K562 (cell line): ENCODE data around the gene MED28. TPM values are rescaled to one million over a fixed set of nuclear protein-coding genes. Genes with fewer than 3 reads are reported as not detected.

Experiments used
- ATAC-seq: fragments of 200-7000 bp; cut with Tn5 transposase; 3 replicates; pipeline ENCODE4 v1.9.1; 2020; ENCODE audit warnings: moderate library complexity
- BruUV-seq: library from RNA; stranded (reverse); fragments of 400-500 nt; replicated peaks from 2 replicates; lab custom pipeline; 2021; lab: Mats Ljungman, UMichigan
- CTCF ChIA-PET: fragments of 300-600 bp; formaldehyde crosslinking; extraction: SDS; loops from one replicate; lab custom pipeline; 2021; ENCODE audit warnings: low intra/inter-chr PET ratio; lab: Yijun Ruan, JAX
- POLR2A ChIA-PET: fragments of 300-600, 350-650 bp; sonication (Branson Sonifier 250); formaldehyde crosslinking; extraction: SDS; loops from one replicate; lab custom pipeline; 2021; ENCODE audit warnings: antibody characterized with exemption, inconsistent platforms; lab: Yijun Ruan, JAX
- DNase-seq, 4 experiments: peaks; one replicate each; pipeline versions ENCODE4 v3.0.0 to v3.0.0-alpha.2; 2011 to 2018; ENCODE audit warnings: low spot score in 3 of 4, mixed read lengths in 3 of 4; ENCODE audit errors: extremely low read depth in 1 of 4
- FAIRE-seq: peaks from 2 replicates; lab custom pipeline; 2011; peaks lifted over from hg19 to GRCh38; lab: Jason Lieb, UNC
- H2AFZ ChIP-seq: 2 replicates; pipeline ENCODE4 v1.6.0; 2011; ENCODE audit warnings: low read depth, low read length, control low read depth, inconsistent platforms
- H3K27ac ChIP-seq: fragments of 200-600 bp; 3 replicates; pipeline ENCODE4 v1.8.0; 2011; ENCODE audit warnings: low read depth, mild to moderate bottlenecking, control low read depth, inconsistent platforms, low read length, moderate library complexity, mixed read lengths; ENCODE audit errors: extremely low read depth
- H3K27me3 ChIP-seq, 2 experiments: fragments of 300-600 bp in 1 of 2; 2 replicates in 1 of 2; 3 replicates in 1 of 2; pipeline versions ENCODE4 v1.6.0 to v1.8.0; 2011; ENCODE audit warnings: inconsistent platforms in 2 of 2, low read length in 2 of 2, mild to moderate bottlenecking in 1 of 2, mixed read lengths in 1 of 2, moderate library complexity in 1 of 2; ENCODE audit not compliant: control insufficient read depth in 2 of 2, insufficient read depth in 2 of 2
- H3K36me3 ChIP-seq: fragments of 300-600 bp; 3 replicates; pipeline ENCODE4 v1.8.0; 2011; ENCODE audit warnings: mild to moderate bottlenecking, low read length, inconsistent platforms; ENCODE audit not compliant: control insufficient read depth, insufficient read depth
- H3K4me1 ChIP-seq, 2 experiments: fragments of 200-600 bp in 1 of 2; replicated peaks in 1 of 2; 2 replicates in 1 of 2; 3 replicates in 1 of 2; pipeline versions ENCODE4 v1.5.1 to v1.8.0; 2011; ENCODE audit warnings: inconsistent platforms in 2 of 2, low read length in 2 of 2, mild to moderate bottlenecking in 1 of 2, mixed read lengths in 1 of 2, moderate library complexity in 1 of 2; ENCODE audit not compliant: control insufficient read depth in 2 of 2, insufficient read depth in 2 of 2
- H3K4me2 ChIP-seq: 2 replicates; pipeline ENCODE4 v1.6.1; 2011; ENCODE audit warnings: low read length, control low read depth, inconsistent platforms, mixed read lengths; ENCODE audit not compliant: insufficient read depth
- H3K4me3 ChIP-seq: fragments of 200-600 bp; sonication (generic), shearing (Covaris generic); 2 replicates; pipeline ENCODE4 v1.5.1; 2016; ENCODE audit warnings: control low read depth, inconsistent platforms
- H3K79me2 ChIP-seq: fragments of 200-600 bp; 3 replicates; pipeline ENCODE4 v1.8.0; 2011; ENCODE audit warnings: low read length, inconsistent platforms; ENCODE audit not compliant: control insufficient read depth, insufficient read depth
- H3K9ac ChIP-seq, 2 experiments: 2 replicates each; pipeline versions ENCODE4 v1.6.0 to v1.6.1; 2011; ENCODE audit warnings: low read depth in 2 of 2, low read length in 2 of 2, control low read depth in 1 of 2, inconsistent platforms in 1 of 2, mild to moderate bottlenecking in 1 of 2, mixed read lengths in 1 of 2; ENCODE audit not compliant: insufficient read depth in 1 of 2
- H3K9me1 ChIP-seq: one replicate; pipeline ENCODE4 v1.6.0; 2011; ENCODE audit warnings: inconsistent platforms, mild to moderate bottlenecking, low read length, moderate library complexity; ENCODE audit not compliant: control insufficient read depth, insufficient read depth
- H3K9me3 ChIP-seq: replicated peaks from 2 replicates; pipeline ENCODE4 v1.5.1; 2011; ENCODE audit warnings: low read depth, low read length, inconsistent platforms; ENCODE audit not compliant: control insufficient read depth, insufficient read depth
- H4K20me1 ChIP-seq: replicated peaks from 2 replicates; pipeline ENCODE4 v1.6.1; 2011; ENCODE audit warnings: low read length, inconsistent platforms, mixed read lengths; ENCODE audit not compliant: control insufficient read depth, insufficient read depth
- CUX1 ChIP-seq: fragments of 200-800 bp; sonication (Bioruptor generic); IDR thresholded peaks from 2 replicates; pipeline ENCODE4 v1.6.1; 2016; ENCODE audit warnings: missing genetic modification characterization, missing compliant biosample characterization
- DMBX1 ChIP-seq: fragments of 250-450 bp; sonication (Bioruptor Pico); IDR thresholded peaks from 2 replicates; pipeline ENCODE4 v1.8.0; 2022; ENCODE audit warnings: inconsistent platforms, mild to moderate bottlenecking, moderate library complexity, borderline replicate concordance
- ILF3 ChIP-seq: fragments of 450-650 bp; IDR thresholded peaks from 2 replicates; pipeline ENCODE4 v1.6.1; 2018; ENCODE audit warnings: antibody characterized with exemption, mild to moderate bottlenecking, moderate library complexity, borderline replicate concordance
- KDM1A ChIP-seq, 2 experiments: fragments of 450-650 bp; IDR thresholded peaks; 2 replicates each; pipeline ENCODE4 v1.6.1; 2016; ENCODE audit warnings: mild to moderate bottlenecking in 2 of 2
- LEF1 ChIP-seq: fragments of 450-650 bp; IDR thresholded peaks from 2 replicates; pipeline ENCODE4 v1.6.1; 2016; ENCODE audit warnings: mild to moderate bottlenecking
- MEF2D ChIP-seq: conservative IDR thresholded peaks from 2 replicates; pipeline ENCODE4 v1.6.1; 2016; ENCODE audit warnings: low read depth, missing genetic modification characterization, missing compliant biosample characterization
- NBN ChIP-seq: fragments of 450-650 bp; IDR thresholded peaks from 2 replicates; pipeline ENCODE4 v1.6.1; 2016; ENCODE audit warnings: low read depth, mild to moderate bottlenecking
- RBM25 ChIP-seq: fragments of 200-400 bp; formaldehyde crosslinking; IDR thresholded peaks from 2 replicates; pipeline ENCODE4 v1.6.1; 2018; ENCODE audit warnings: low read length, low read depth, moderate library complexity; ENCODE audit not compliant: severe bottlenecking
- TAF9B ChIP-seq: fragments of 450-650 bp; IDR thresholded peaks from 2 replicates; pipeline ENCODE4 v1.6.1; 2018; ENCODE audit warnings: mild to moderate bottlenecking; ENCODE audit not compliant: partially characterized antibody
- TBL1XR1 ChIP-seq, 2 experiments: IDR thresholded peaks; 2 replicates each; pipeline ENCODE4 v1.6.1; 2012; ENCODE audit warnings: improper control_type of control experiment in 2 of 2, low read length in 2 of 2, mild to moderate bottlenecking in 1 of 2
- in situ Hi-C: fragments of 300-500 bp; cut with MboI; formaldehyde crosslinking; loops from 4 replicates; pipeline ENCODE4 v1.15.0; 2018; ENCODE audit warnings: inconsistent platforms, mixed read lengths
- intact Hi-C: fragments of 100-400 bp; cut with micrococcal nuclease; formaldehyde crosslinking; loops from 2 replicates; pipeline ENCODE4 v1.14.2; 2022
- polyA plus RNA-seq, 8 experiments: library from polyadenylated mRNA; depleted of rRNA in 4 of 8; stranded (reverse) in 5 of 8; unstranded in 3 of 8; fragments of >200 nt; fragmentation: Nextera tagmentation in 2 of 8; fragmentation: Illumina TruSeq in 1 of 8; extraction: Ambion mirVana in 2 of 8; extraction: Trizol in 1 of 8; gene quantifications; 2 replicates each; pipeline versions ENCODE4 v1.2.1 to v1.2.3, GENCODE V29; 2011 to 2014; ENCODE audit warnings: inconsistent platforms in 1 of 8, missing spikeins in 1 of 8
- total RNA-seq, 7 experiments: library from RNA; depleted of rRNA in 6 of 7; stranded (reverse); fragments of >200 nt in 6 of 7; fragmentation: Illumina TruSeq in 2 of 7; extraction: Trizol in 2 of 7; gene quantifications; 2 replicates each; pipeline versions ENCODE4 v1.2.1 to v1.2.3, GENCODE V29; 2011 to 2021; ENCODE audit warnings: low replicate concordance in 1 of 7
- TF ChIP-seq, protein P1 (sequence below), 2 experiments: fragments of 450-650 bp in 1 of 2; sonication (generic) in 1 of 2; formaldehyde crosslinking in 1 of 2; IDR thresholded peaks in 1 of 2; conservative IDR thresholded peaks in 1 of 2; 2 replicates each; pipeline versions ENCODE4 v1.6.1 to v1.8.1; 2016 to 2023; ENCODE audit warnings: mild to moderate bottlenecking in 2 of 2, moderate library complexity in 2 of 2, inconsistent platforms in 1 of 2, missing genetic modification reagents in 1 of 2
- TF ChIP-seq, protein P2 (sequence below), 2 experiments: fragments of 150-350 bp in 1 of 2; IDR thresholded peaks; 2 replicates each; pipeline ENCODE4 v1.6.1; 2012 to 2016; ENCODE audit warnings: low read depth in 2 of 2, low read length in 2 of 2, mild to moderate bottlenecking in 1 of 2, moderate library complexity in 1 of 2

MED28 gene
- total and polyA plus RNA-seq, 9 of the 15 experiments (the other 6 are each of a cell fraction or from before 2014, with no cell fraction given): 15.5 to 93.8 (median 50.5) TPM

- no TSS peak for BruUV-seq
- FAIRE-seq: peak; percentile 93
- H3K4me2 ChIP-seq: no peak overlapping the region
- H3K9me3 ChIP-seq: no peaks in the 10 kb centered on the region
- peaks cover 0 to 29% of the 10 kb centered on the region in 2 experiments; a peak in 3 of 5 replicates for H3K4me1 ChIP-seq
- no peaks in the 10 kb centered on the region for H4K20me1 ChIP-seq
- no peak overlapping the region for H3K9ac ChIP-seq
- POLR2A ChIA-PET: interaction anchor here (0.7 to 0.8 kb wide), 2 partner anchors 18 to 21 kb away, joined by 3 read pairs; no protein-coding TSS in a partner anchor
- no peaks in the 10 kb centered on the region for H3K9me1 ChIP-seq
- intact Hi-C loops: no loop called here
- ATAC-seq: peak; percentile 91
- no peaks in the 10 kb centered on the region for H3K27me3 ChIP-seq
- no peak overlapping the region for H2AFZ ChIP-seq
- no peaks in the 10 kb centered on the region for H3K36me3 ChIP-seq
- no peaks in the 10 kb centered on the region for H3K79me2 ChIP-seq
- in situ Hi-C loops: loop anchor here (25.0 kb wide), 1 partner anchor 917 kb away; no protein-coding TSS in a partner anchor
- CTCF ChIA-PET: no interaction called here
- H3K4me3 ChIP-seq: no peak overlapping the region
- H3K27ac ChIP-seq: no peak overlapping the region; the same call in 2 of the 3 replicates
- DNase-seq: peak; percentile 50 to 90 (median 74)
- peak; percentile 83 to 91 for TF ChIP-seq KDM1A (IDR thresholded peaks at IDR 0.05)
- peak; percentile 92 for TF ChIP-seq MEF2D (tag)
- TF ChIP-seq CUX1: no peak
- TF ChIP-seq DMBX1 (CRISPR knock-in tag): 0 out of 2 replicates have a peak, but pooled peaks have one; percentile 50
- peak; percentile 64; the same call in 1 of the 2 replicates for TF ChIP-seq LEF1
- TF ChIP-seq RBM25: peak; percentile 31
- TF ChIP-seq, protein P1, sequence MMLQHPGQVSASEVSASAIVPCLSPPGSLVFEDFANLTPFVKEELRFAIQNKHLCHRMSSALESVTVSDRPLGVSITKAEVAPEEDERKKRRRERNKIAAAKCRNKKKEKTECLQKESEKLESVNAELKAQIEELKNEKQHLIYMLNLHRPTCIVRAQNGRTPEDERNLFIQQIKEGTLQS (IDR thresholded peaks at IDR 0.05): peak; percentile 12; the same call in 1 of the 2 replicates
- TF ChIP-seq, protein P1 (CRISPR knock-in tag; conservative IDR thresholded peaks at IDR 0.05): 0 out of 2 replicates have a peak, but pooled peaks have one; percentile 38
- TF ChIP-seq NBN: no peak
- peak in 1 of 2 experiments; percentile 72; a peak in 1 of 4 replicates for TF ChIP-seq TBL1XR1 (IDR thresholded peaks at IDR 0.05; ENCODE audit: low read length in 2 of 2)
- TF ChIP-seq, protein P2, sequence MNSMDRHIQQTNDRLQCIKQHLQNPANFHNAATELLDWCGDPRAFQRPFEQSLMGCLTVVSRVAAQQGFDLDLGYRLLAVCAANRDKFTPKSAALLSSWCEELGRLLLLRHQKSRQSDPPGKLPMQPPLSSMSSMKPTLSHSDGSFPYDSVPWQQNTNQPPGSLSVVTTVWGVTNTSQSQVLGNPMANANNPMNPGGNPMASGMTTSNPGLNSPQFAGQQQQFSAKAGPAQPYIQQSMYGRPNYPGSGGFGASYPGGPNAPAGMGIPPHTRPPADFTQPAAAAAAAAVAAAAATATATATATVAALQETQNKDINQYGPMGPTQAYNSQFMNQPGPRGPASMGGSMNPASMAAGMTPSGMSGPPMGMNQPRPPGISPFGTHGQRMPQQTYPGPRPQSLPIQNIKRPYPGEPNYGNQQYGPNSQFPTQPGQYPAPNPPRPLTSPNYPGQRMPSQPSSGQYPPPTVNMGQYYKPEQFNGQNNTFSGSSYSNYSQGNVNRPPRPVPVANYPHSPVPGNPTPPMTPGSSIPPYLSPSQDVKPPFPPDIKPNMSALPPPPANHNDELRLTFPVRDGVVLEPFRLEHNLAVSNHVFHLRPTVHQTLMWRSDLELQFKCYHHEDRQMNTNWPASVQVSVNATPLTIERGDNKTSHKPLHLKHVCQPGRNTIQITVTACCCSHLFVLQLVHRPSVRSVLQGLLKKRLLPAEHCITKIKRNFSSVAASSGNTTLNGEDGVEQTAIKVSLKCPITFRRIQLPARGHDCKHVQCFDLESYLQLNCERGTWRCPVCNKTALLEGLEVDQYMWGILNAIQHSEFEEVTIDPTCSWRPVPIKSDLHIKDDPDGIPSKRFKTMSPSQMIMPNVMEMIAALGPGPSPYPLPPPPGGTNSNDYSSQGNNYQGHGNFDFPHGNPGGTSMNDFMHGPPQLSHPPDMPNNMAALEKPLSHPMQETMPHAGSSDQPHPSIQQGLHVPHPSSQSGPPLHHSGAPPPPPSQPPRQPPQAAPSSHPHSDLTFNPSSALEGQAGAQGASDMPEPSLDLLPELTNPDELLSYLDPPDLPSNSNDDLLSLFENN (IDR thresholded peaks at IDR 0.05; ENCODE audit: low read depth in 2 of 2, low read length in 2 of 2): peak in 1 of 2 experiments; percentile 90; a peak in 2 of 4 replicates
- no peak for TF ChIP-seq TAF9B
- TF ChIP-seq ILF3: peak; percentile 65; the same call in 1 of the 2 replicates
These were observed 56.0 kb downstream of the MED28 start for GRCh38 chr4:17670423-17670822.
